ENCODE data around the gene WDFY2. TPM values are rescaled to one million over a fixed set of nuclear protein-coding genes. Genes with fewer than 3 reads are reported as not detected.
A peak's percentile ranks its signal among the peaks of the same experiment; 100 is the strongest.

WDFY2 gene
- total and polyA plus RNA-seq, 12 donors, result 13.2 to 38.6 (median 26.0) TPM

DNA sequence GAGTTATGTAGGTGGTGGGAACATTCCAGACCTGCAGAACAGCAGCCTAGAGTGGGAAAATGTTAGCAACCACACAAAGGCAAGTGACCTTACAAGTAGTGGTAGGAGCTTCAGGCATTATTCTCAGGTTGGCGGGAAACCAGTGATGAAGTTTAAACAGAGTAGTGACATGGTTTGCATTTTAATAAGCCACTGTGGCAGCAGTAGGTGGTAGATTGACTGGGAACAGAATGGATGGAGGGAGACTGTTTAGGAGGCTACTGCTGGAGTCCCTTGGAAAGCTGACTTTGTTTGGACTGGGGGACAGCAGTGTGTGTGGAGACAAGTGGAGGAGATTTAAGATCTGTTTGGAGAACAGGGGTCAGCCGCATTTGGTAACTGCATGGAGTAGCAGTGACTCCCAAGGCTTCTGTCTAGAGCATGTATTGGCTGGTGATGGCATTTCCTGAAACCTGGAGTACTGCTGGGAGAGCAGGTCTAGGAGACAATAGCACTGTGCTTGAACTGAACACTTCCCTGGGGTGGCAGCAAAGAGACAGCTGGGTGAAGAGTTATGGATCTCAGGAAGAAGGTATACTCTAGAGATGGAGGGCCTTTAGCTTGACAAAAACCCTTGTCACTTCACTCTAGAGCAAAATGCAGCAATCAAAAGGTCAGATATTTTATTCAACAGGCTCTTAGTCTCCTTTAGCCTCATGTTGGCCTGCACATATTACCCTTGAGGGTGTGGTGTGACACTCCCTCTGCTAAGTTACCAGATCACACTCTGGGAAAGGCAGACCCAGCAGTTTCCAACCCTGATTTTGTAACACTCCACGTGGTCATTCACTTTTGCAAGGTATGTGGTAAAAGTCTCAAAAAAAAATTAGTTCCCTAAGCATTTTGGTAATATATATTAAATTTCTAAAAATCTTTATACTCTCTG lies 149.4 kb downstream of the WDFY2 start:
- Histone ChIP-seq H3K27me3 (no peaks in the 10 kb centered on the region), H3K4me1 (replicated peaks in 1 of 2) (peaks cover 24 to 35% of the 10 kb centered on the region in 2 donors), H3K36me3 (replicated peaks in 1 of 2) (no peaks in the 10 kb centered on the region), H3K9me3 (replicated peaks in 1 of 3) (no peaks in the 10 kb centered on the region), H3K4me3 (no peak overlapping the region), H3K27ac (no peak overlapping the region)
- TF ChIP-seq POLR2A (IDR thresholded peaks at IDR 0.05), result no peak
- TF ChIP-seq CTCF (IDR thresholded peaks at IDR 0.05), result no peak
- intact Hi-C loops (cut with DNase I), result loop anchor here in 1 of 2 donors (10.0 kb wide), 1 partner anchor 139 kb away; no protein-coding TSS in a partner anchor
- WGBS, 4 donors, result 83 to 86% (median 84%) methylated on average over 3 of the region's 3 CpGs
- DNase-seq, result no peak

GRCh38 chr13:51734786-51735185 lies 150.5 kb downstream of the WDFY2 start:
- WGBS, 4 donors, result 88 to 95% (median 92%) methylated on average over 2 of the region's 2 CpGs
- intact Hi-C loops (cut with DNase I), result loop anchor here (5.0 to 10.0 kb wide), 2 partner anchors 140 to 147 kb away; no protein-coding TSS in a partner anchor
- no peaks in the 10 kb centered on the region for H3K9me3 ChIP-seq (replicated peaks in 1 of 3)
- peaks cover 0 to 7% of the 10 kb centered on the region in 2 donors for H3K36me3 ChIP-seq (replicated peaks in 1 of 2)
- no peak overlapping the region for H3K4me3 ChIP-seq
- peaks cover 20 to 24% of the 10 kb centered on the region in 2 donors for H3K4me1 ChIP-seq (replicated peaks in 1 of 2)
- no peak overlapping the region for H3K27ac ChIP-seq
- no peaks in the 10 kb centered on the region for H3K27me3 ChIP-seq
- no peak for DNase-seq
- TF ChIP-seq POLR2A (IDR thresholded peaks at IDR 0.05), result no peak
- no peak for TF ChIP-seq CTCF (IDR thresholded peaks at IDR 0.05)

DNA sequence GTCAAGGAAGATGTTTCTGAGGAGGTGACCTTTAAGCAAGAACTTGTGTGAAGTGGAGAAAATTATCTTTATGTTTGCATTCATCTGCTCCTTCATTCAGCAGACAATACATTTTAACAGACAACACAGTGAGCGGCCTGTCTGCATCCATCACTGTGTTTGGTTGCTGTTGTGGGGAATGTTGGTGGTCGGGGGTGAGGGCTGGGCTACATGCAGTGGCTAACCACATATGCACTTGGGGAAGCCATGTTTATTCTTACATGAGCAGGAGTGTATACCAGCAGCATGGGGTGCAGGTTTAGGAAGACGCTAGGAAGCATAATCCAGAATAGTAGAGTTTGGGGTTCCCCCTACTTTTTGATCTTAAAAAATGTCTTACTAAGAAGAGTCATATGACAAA lies 153.3 kb downstream of the WDFY2 start:
- no peak for TF ChIP-seq POLR2A (IDR thresholded peaks at IDR 0.05)
- no peak for TF ChIP-seq CTCF (IDR thresholded peaks at IDR 0.05)
- Histone ChIP-seq H3K4me3 (no peak overlapping the region), H3K4me1 (replicated peaks in 1 of 2) (peaks cover 0 to 24% of the 10 kb centered on the region in 2 donors), H3K9me3 (replicated peaks in 1 of 3) (no peaks in the 10 kb centered on the region), H3K27ac (no peak overlapping the region), H3K36me3 (replicated peaks in 1 of 2) (peaks cover 0 to 9% of the 10 kb centered on the region in 2 donors), H3K27me3 (no peaks in the 10 kb centered on the region)
- 79 to 95% (median 91%) methylated on average over 3 of the region's 3 CpGs for WGBS, 4 donors
- intact Hi-C loops (cut with DNase I), result loop anchor here (5.0 to 10.0 kb wide), 2 partner anchors 143 to 150 kb away; no protein-coding TSS in a partner anchor
- DNase-seq, result no peak

DNA sequence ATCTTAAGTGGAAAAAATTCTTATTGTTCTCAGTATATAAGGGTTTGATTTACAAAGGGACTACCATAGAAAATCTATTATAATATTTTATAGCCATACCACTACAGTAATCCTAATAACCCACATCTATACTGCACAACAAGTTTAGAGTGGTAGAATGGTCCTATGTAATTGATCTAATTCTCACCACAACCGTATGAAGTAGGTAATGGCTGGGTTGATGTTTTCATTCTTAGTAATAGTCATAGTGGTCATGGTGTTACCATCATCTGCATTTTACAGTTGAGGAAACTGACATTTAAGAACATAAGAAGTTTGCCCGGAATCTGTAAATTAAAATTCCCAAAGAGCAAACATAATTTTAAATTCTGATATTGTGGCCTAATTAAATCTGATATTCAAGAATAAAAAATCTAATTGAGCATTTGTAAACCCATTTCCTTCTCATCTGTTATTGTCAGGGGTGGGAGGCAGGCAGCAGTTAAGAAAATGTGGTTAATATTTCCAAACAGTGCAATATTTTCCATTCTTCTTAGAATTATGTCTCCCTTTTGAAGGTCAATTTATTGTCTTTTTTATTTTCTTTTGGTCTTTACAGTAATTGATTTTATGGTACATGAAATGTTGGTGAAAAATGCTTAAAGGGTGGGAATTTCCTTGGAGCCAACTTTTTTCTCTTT lies 154.1 kb downstream of the WDFY2 start:
- no peak for DNase-seq
- Histone ChIP-seq H3K27ac (peak overlapping the region in 2 of 5 donors; percentile 45 to 69), H3K9me3 (replicated peaks in 1 of 3) (no peaks in the 10 kb centered on the region), H3K27me3 (no peaks in the 10 kb centered on the region), H3K4me3 (no peak overlapping the region), H3K36me3 (replicated peaks in 1 of 2) (peaks cover 0 to 9% of the 10 kb centered on the region in 2 donors), H3K4me1 (replicated peaks in 1 of 2) (peaks cover 0 to 31% of the 10 kb centered on the region in 2 donors)
- intact Hi-C loops (cut with DNase I), result loop anchor here (5.0 to 10.0 kb wide), 2 partner anchors 144 to 151 kb away; no protein-coding TSS in a partner anchor
- WGBS, 4 donors, result 90 to 98% (median 96%) methylated on average over 2 of the region's 2 CpGs
- TF ChIP-seq CTCF (IDR thresholded peaks at IDR 0.05) (no peak), POLR2A (IDR thresholded peaks at IDR 0.05) (no peak)
